HG02642 (cell line): Measurements from ENCODE around the gene PRDM15.

Experiments
- ATAC-seq: cut with Tn5 transposase; IDR thresholded peaks from one replicate; pipeline ENCODE4 v1.9.1; 2021; ENCODE audit warnings: mild to moderate bottlenecking; ENCODE audit not compliant: unreplicated experiment, poor library complexity

Gene PRDM15

GRCh38 chr21:41770901-41771624 is 108.1 kb downstream of the PRDM15 start:
- ATAC-seq, result no peak

- ATAC-seq, result no peak
These were observed 109.2 kb downstream of the PRDM15 start for GRCh38 chr21:41769933-41770332.

- no peak for ATAC-seq
These were observed 109.6 kb downstream of the PRDM15 start for GRCh38 chr21:41769521-41769920.

GRCh38 chr21:41769111-41769510 is 110.0 kb downstream of the PRDM15 start:
- no peak for ATAC-seq

- ATAC-seq, result no peak
These were observed 110.6 kb downstream of the PRDM15 start for GRCh38 chr21:41768437-41769042.

GRCh38 chr21:41767606-41768436 is 111.3 kb downstream of the PRDM15 start:
- ATAC-seq, result no peak

GRCh38 chr21:41766883-41767605 is 112.1 kb downstream of the PRDM15 start, which contains the start of gene RIPK4:
TSS of gene RIPK4 (minus strand) at chr21:41767052. CDS start at chr21:41767041, 11 bp downstream.
- ATAC-seq, result peak; percentile 51

- ATAC-seq, result no peak
These were observed 112.9 kb downstream of the PRDM15 start for GRCh38 chr21:41765973-41766882.

GRCh38 chr21:41765420-41765821 is 113.7 kb downstream of the PRDM15 start:
- no peak for ATAC-seq

GRCh38 chr21:41764558-41765419 is 114.4 kb downstream of the PRDM15 start:
- ATAC-seq, result no peak

- no peak for ATAC-seq
These were observed 115.1 kb downstream of the PRDM15 start for GRCh38 chr21:41763996-41764395.

GRCh38 chr21:41763398-41763931 is 115.7 kb downstream of the PRDM15 start:
- ATAC-seq, result no peak

- ATAC-seq, result no peak
These were observed 116.4 kb downstream of the PRDM15 start for GRCh38 chr21:41762753-41763152.

GRCh38 chr21:41761934-41762635 is 117.1 kb downstream of the PRDM15 start:
- ATAC-seq, result no peak

GRCh38 chr21:41761211-41761933 is 117.8 kb downstream of the PRDM15 start:
- no peak for ATAC-seq

- ATAC-seq, result no peak
These were observed 118.7 kb downstream of the PRDM15 start for GRCh38 chr21:41760411-41760810.

GRCh38 chr21:41759926-41760325 is 119.2 kb downstream of the PRDM15 start:
- ATAC-seq, result no peak
